ENCODE results near the gene PCDH8.

PCDH8 gene

GRCh38 chr13:52811841-52812240 lies 36.6 kb downstream of the PCDH8 start:
- no peak for DNase-seq

GRCh38 chr13:52810526-52810925 lies 37.9 kb downstream of the PCDH8 start:
- DNase-seq, result no peak

- DNase-seq, result no peak
Measured at GRCh38 chr13:52810011-52810410, 38.4 kb downstream of the PCDH8 start.

GRCh38 chr13:52809310-52809769 lies 39.1 kb downstream of the PCDH8 start:
- DNase-seq, result peak; percentile 24

- DNase-seq, result no peak
Measured at GRCh38 chr13:52808842-52809219, 39.6 kb downstream of the PCDH8 start.

- DNase-seq, result no peak
Measured at GRCh38 chr13:52806029-52806428, 42.4 kb downstream of the PCDH8 start.

- DNase-seq, result no peak
Measured at GRCh38 chr13:52804202-52804641, 44.2 kb downstream of the PCDH8 start.

GRCh38 chr13:52800856-52801255 lies 47.6 kb downstream of the PCDH8 start:
- no peak for DNase-seq

GRCh38 chr13:52798770-52799430 lies 49.5 kb downstream of the PCDH8 start:
- DNase-seq, result no peak

GRCh38 chr13:52797176-52797575 lies 51.3 kb downstream of the PCDH8 start:
- DNase-seq, result no peak

GRCh38 chr13:52794589-52794988 lies 53.9 kb downstream of the PCDH8 start:
- no peak for DNase-seq

- DNase-seq, result no peak
Measured at GRCh38 chr13:52793515-52794061, 54.9 kb downstream of the PCDH8 start.
